ENCODE measurements around the gene MRPL51. TPM values are rescaled to one million over a fixed set of nuclear protein-coding genes. Genes with fewer than 3 reads are reported as not detected.

Gene MRPL51
- total and polyA plus RNA-seq, 2 of the 8 experiments (the other 6 are each of a cell fraction or from before 2014, with no cell fraction given), result 119 to 331 TPM

DNA sequence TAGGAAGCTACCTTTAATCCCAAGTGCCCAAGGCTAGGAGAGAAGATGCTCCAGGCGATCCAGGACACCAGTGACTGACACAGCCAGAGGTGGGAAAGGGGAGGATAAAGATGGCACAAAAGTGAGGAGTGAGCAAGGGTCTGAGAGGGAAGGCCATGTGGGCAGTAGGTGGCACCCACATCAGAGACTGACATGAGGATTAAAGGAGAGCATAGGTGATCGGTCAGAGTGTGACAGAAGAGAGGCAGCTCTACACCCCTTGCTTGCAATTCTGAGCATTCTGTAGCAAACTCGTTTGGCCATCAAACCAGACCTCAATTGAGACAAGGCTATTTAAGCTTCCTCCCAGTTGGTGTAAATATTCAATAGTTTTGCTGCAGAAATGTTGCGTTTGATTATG, 49.0 kb downstream of the MRPL51 start:
- H4K5ac ChIP-seq (ENCODE audit: insufficient read length, low read depth, low read length), result no peak overlapping the region
- H3K18ac ChIP-seq (ENCODE audit: extremely low read depth, low read length), result no peak overlapping the region
- H2BK15ac ChIP-seq (ENCODE audit: low read length), result no peak overlapping the region
- H3K23ac ChIP-seq (ENCODE audit: insufficient read length), result no peak overlapping the region
- H4K8ac ChIP-seq (ENCODE audit: extremely low read depth, insufficient read depth, low read length), result no peak overlapping the region
- H3K9me3 ChIP-seq (ENCODE audit: insufficient read depth in 2 of 2, low read depth in 1 of 2, low read length in 1 of 2), result no peaks in the 10 kb centered on the region
- no peak overlapping the region for H3K4me2 ChIP-seq (ENCODE audit: insufficient read depth in 1 of 2, low read depth in 2 of 2, low read length in 2 of 2)
- H3K4me1 ChIP-seq (replicated peaks in 1 of 4; ENCODE audit: control insufficient read depth in 3 of 4, insufficient read depth in 4 of 4, low read length in 3 of 4), result no peaks in the 10 kb centered on the region
- no peaks in the 10 kb centered on the region for H4K20me1 ChIP-seq (replicated peaks in 1 of 2; ENCODE audit: control insufficient read depth in 1 of 2, insufficient read depth in 2 of 2, low read length in 2 of 2)
- CTCF ChIA-PET (ENCODE audit: partially characterized antibody), result interaction anchor here (0.8 to 5.1 kb wide), 9 partner anchors 10 to 118 kb away, joined by 3 to 42 read pairs (median 10); no protein-coding TSS in a partner anchor
- H3K27me3 ChIP-seq (replicated peaks in 1 of 4; ENCODE audit: control insufficient read depth in 3 of 4, extremely low read depth in 1 of 4, insufficient read depth in 3 of 4, low read length in 3 of 4), result no peaks in the 10 kb centered on the region
- H3K36me3 ChIP-seq (ENCODE audit: control insufficient read depth in 2 of 4, insufficient read depth in 4 of 4, low read length in 3 of 4), result no peaks in the 10 kb centered on the region
- H2BK120ac ChIP-seq (replicated peaks; ENCODE audit: low read depth, low read length), result no peak overlapping the region
- H3K23me2 ChIP-seq (ENCODE audit: low read depth, low read length), result no peaks in the 10 kb centered on the region
- no peak for FAIRE-seq
- DNase-seq (ENCODE audit: low read depth in 1 of 2, low spot score in 2 of 2), result no peak
- no peak overlapping the region for H2BK20ac ChIP-seq (ENCODE audit: low read length)
- peak overlapping the region; percentile 51; the same call in 1 of the 2 replicates for H2BK12ac ChIP-seq (ENCODE audit: low read depth, low read length)
- 92% methylated on average over 4 of the region's 4 CpGs; no CpG with 5 or more reads in 1 of the 2 experiments for WGBS, 2 experiments (ENCODE audit: extremely low coverage in 1 of 2, insufficient coverage in 1 of 2, insufficient read length in 1 of 2, insufficient replicate concordance in 2 of 2, low coverage in 1 of 2, low lambda C conversion rate in 2 of 2, missing lambda C conversion rate in 1 of 2)
- no peak overlapping the region for H3K14ac ChIP-seq (ENCODE audit: insufficient read length)
- H3K4ac ChIP-seq (replicated peaks; ENCODE audit: insufficient read length, low read depth, low read length), result no peak overlapping the region
- no peak overlapping the region for H3K4me3 ChIP-seq (ENCODE audit: extremely low read depth in 1 of 4, insufficient read depth in 2 of 4, low read depth in 3 of 4, low read length in 4 of 4)
- H3K9ac ChIP-seq (replicated peaks in 1 of 4; ENCODE audit: extremely low read depth in 1 of 4, low read depth in 3 of 4, low read length in 3 of 4), result no peak overlapping the region
- no peak overlapping the region for H2AFZ ChIP-seq (ENCODE audit: low read length)
- H2AK5ac ChIP-seq (ENCODE audit: low read depth, low read length), result no peak overlapping the region
- H3K79me1 ChIP-seq (ENCODE audit: low read depth, low read length), result no peaks in the 10 kb centered on the region
- no peak overlapping the region for H3K27ac ChIP-seq (ENCODE audit: low read depth, low read length)
- H2BK5ac ChIP-seq (ENCODE audit: low read depth, low read length), result no peak overlapping the region
- H3K79me2 ChIP-seq (ENCODE audit: control insufficient read depth in 1 of 2, insufficient read depth in 2 of 2, low read length in 2 of 2), result no peaks in the 10 kb centered on the region
- H3K56ac ChIP-seq (replicated peaks; ENCODE audit: insufficient read length, low read depth, low read length), result no peak overlapping the region
- TF ChIP-seq CHD2 (IDR thresholded peaks at IDR 0.05; ENCODE audit: low read length) (no peak), CBX5 (IDR thresholded peaks at IDR 0.05; ENCODE audit: low read depth, low read length) (no peak), KDM4A (IDR thresholded peaks at IDR 0.05; ENCODE audit: low read depth, low read length, severe bottlenecking) (no peak), SUZ12 (IDR thresholded peaks at IDR 0.05; ENCODE audit: low read length) (no peak), RAD21 (IDR thresholded peaks at IDR 0.05 in 1 of 2, conservative IDR thresholded peaks at IDR 0.05 in 1 of 2; ENCODE audit: low read depth in 2 of 2, low read length in 2 of 2) (no peak), CTBP2 (IDR thresholded peaks at IDR 0.05; ENCODE audit: borderline replicate concordance, insufficient read depth, insufficient read length, low read length) (no peak), SIRT6 (IDR thresholded peaks at IDR 0.05; ENCODE audit: low read length) (no peak), GABPA (IDR thresholded peaks at IDR 0.05; ENCODE audit: borderline replicate concordance, insufficient read depth, low read length) (no peak), RBBP5 (IDR thresholded peaks at IDR 0.05; ENCODE audit: borderline replicate concordance, low read depth, low read length) (no peak), POU5F1 (IDR thresholded peaks at IDR 0.05; ENCODE audit: low read depth, low read length) (no peak), TAF7 (optimal IDR thresholded peaks at IDR 0.05; ENCODE audit: borderline replicate concordance, low read depth, low read length) (no peak), EZH2 (IDR thresholded peaks at IDR 0.05; ENCODE audit: low read depth, low read length, severe bottlenecking) (no peak), POLR2A (IDR thresholded peaks at IDR 0.05; ENCODE audit: control extremely low read depth in 1 of 2, low read depth in 2 of 2, low read length in 2 of 2) (no peak), RFX5 (IDR thresholded peaks at IDR 0.05; ENCODE audit: borderline replicate concordance, low read depth, low read length) (no peak)
- POLR2A ChIA-PET (ENCODE audit: partially characterized antibody), result interaction anchor here (1.0 to 4.2 kb wide), 8 partner anchors 8 to 90 kb away, joined by 3 to 22 read pairs (median 6); partner anchors contain the start of genes GAPDH, TAPBPL and VAMP1
- H4K91ac ChIP-seq (replicated peaks; ENCODE audit: insufficient read length, low read length), result no peak overlapping the region

All from H1 (cell line).